Measurements from ENCODE around the gene PLXNA4.
"Not testable (repeated sequence)": the region's sequence is repeated elsewhere in the genome, so short reads cannot be mapped to it uniquely, and the experiment has no call there.

The PLXNA4 gene, protein sequence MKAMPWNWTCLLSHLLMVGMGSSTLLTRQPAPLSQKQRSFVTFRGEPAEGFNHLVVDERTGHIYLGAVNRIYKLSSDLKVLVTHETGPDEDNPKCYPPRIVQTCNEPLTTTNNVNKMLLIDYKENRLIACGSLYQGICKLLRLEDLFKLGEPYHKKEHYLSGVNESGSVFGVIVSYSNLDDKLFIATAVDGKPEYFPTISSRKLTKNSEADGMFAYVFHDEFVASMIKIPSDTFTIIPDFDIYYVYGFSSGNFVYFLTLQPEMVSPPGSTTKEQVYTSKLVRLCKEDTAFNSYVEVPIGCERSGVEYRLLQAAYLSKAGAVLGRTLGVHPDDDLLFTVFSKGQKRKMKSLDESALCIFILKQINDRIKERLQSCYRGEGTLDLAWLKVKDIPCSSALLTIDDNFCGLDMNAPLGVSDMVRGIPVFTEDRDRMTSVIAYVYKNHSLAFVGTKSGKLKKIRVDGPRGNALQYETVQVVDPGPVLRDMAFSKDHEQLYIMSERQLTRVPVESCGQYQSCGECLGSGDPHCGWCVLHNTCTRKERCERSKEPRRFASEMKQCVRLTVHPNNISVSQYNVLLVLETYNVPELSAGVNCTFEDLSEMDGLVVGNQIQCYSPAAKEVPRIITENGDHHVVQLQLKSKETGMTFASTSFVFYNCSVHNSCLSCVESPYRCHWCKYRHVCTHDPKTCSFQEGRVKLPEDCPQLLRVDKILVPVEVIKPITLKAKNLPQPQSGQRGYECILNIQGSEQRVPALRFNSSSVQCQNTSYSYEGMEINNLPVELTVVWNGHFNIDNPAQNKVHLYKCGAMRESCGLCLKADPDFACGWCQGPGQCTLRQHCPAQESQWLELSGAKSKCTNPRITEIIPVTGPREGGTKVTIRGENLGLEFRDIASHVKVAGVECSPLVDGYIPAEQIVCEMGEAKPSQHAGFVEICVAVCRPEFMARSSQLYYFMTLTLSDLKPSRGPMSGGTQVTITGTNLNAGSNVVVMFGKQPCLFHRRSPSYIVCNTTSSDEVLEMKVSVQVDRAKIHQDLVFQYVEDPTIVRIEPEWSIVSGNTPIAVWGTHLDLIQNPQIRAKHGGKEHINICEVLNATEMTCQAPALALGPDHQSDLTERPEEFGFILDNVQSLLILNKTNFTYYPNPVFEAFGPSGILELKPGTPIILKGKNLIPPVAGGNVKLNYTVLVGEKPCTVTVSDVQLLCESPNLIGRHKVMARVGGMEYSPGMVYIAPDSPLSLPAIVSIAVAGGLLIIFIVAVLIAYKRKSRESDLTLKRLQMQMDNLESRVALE (N-terminal part only)

DNA sequence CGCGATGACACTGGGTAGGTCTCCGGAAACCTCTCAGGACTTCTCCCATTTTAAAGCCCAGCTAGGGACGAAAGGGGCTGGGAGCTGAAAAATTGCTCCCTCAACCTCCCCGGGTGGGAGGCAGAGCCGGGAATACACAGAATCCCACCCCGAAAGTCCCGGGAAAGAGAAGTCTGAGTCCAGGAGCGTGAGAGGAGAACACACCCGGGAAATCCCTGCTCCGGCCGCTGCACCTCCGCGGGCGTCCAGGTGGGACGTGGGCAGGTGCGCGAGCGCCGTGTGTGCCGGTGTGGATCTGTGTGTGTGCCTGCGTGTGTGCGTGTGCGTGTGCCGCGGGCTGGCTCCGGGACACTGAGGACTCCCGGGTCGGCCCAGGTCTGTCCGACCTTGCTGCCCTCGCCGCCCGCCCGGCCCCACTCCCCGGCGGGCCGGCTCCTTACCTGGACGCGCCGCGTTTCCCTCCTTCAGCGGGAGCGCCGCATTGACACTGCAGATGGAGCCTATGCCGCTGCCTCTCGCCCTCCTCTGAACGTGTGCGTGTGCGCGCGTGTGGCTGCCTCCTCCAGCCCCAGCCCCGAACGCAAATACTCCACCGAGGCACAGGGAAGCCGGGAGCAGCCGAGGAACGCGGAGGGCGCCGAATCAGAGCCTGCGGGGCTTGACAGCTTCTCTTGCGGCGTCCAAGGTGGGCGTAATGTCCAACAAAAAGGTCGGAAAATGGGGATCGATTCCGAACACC lies at the start of gene PLXNA4:
PLXNA4 (minus strand) TSS at position 489 of the 739 bp plus-strand sequence. CDS start 67,777 bp downstream, outside the sequence.
- FAIRE-seq = no peak

DNA sequence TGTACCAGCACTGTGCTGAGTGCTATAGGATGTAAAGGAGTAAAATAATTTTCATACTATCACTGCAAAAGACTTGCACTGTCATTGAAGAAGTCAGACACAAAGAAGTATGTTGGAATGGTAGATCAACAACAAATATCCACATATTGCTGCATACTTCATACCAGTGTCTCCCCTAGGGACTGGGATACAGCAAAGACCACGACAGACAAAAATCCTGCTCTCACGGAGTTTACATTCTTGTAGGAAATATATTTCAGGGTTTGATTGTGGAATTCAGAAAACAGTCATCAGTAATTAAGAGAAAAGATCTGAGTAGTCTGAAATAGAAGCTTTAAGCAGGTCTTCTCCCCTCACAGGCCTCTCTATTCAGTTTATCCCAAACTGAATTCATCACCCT lies 49.4 kb upstream of the PLXNA4 start:
- FAIRE-seq = no peak

- FAIRE-seq = no peak
Observed at GRCh38 chr7:132622081-132622480, 45.8 kb upstream of the PLXNA4 start.

DNA sequence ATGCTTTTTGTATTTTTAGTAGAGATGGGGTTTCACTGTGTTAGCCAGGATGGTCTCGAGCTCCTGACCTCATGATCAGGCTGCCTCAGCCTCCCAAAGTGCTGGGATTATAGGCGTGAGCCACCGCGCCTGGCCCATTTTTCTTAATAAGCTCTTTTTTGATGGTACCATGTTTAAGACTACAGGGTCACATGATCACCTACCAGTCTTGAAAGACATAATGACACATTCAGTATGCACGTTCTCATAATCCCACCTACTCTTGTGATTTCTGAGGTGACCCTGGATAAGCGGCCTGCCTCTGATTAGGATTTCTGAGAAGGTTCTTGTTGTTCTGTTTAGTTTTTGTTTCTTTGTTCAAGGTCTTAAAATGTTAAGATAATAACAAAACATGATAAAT lies 43.7 kb upstream of the PLXNA4 start:
- FAIRE-seq = no peak

DNA sequence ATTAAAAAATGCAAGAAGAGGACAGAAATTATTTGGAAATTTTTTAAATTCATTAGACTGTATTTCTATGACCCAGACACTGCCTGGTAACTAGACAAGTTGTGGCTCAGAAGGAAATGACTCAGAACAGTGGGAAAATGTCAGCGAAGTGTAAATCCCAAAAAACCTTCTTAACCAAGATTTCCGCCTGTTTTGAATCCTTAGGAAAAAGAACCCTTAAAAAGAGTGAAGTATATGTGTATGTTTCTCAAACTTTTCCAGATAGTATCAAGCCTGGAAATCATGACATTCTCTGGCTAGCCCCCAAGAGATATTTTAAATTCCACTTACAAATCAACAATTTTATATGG lies 42.7 kb upstream of the PLXNA4 start:
- FAIRE-seq = no peak

- no peak for FAIRE-seq
Observed at GRCh38 chr7:132618271-132618955, 42.1 kb upstream of the PLXNA4 start.

DNA sequence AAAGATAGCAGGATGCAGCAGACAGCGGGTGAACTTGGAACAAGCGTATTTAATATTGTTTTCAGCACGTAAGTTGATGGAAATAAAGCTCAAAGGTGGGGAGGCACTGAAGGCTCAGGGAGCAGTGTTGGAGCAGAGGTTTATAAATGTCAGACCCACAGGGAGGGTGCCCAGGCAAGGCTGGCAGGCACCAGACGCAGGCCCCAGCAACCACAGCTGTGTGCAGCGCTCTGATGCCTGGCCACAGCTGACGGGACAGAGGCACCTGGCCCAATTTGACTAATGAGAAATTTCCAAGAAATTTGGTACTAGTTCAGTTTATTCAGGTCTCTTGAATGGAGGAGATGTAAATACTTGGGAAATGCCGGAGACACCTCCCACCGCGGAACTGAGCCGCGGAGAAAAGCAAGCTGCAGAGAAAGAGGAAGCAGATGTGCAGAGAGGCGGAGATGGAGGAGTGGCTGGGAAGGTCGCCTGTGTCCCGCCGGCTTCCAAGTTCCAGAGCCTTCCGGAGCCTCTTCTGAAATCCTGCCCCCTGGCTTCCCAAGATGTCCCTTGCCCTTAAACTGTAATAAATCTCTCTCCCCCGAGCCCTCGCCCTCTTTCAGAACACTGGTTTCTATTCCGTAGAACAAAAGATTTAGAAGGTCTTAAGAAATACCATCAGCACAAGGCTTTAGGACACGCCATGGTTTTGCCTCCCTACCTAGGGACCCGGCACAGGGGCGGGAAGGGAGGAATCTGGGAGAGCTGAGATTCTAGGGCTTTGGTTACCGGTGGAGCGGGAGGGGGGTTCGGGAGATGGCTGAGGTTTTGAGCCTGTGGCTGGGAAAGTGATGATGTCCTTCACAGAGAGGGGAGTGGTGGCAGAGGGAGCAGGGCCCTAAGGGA lies 38.4 kb upstream of the PLXNA4 start:
- FAIRE-seq = no peak

DNA sequence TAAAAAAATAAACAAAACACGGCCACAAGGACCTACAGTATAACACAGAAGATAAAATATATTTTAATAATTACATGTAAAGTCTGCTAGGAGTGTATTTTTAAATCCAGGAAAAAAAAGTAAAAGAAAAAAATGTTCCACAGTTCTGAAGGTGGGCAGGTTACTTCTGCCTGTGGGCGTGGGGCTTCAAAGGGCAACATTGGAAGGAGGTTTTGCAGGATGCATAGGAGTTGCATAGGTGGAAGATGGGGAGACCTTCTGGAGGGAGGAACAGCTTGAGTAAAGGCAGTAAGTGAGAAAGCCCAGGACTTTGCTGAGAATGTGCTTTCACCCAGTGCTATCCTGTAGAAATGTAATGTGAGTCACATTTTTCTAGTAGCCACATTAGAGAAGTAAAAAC lies 37.5 kb upstream of the PLXNA4 start:
- no peak for FAIRE-seq

GRCh38 chr7:132610995-132611394 lies 34.7 kb upstream of the PLXNA4 start:
- FAIRE-seq = no peak

- no peak for FAIRE-seq
Observed at GRCh38 chr7:132609906-132610520, 33.7 kb upstream of the PLXNA4 start.

DNA sequence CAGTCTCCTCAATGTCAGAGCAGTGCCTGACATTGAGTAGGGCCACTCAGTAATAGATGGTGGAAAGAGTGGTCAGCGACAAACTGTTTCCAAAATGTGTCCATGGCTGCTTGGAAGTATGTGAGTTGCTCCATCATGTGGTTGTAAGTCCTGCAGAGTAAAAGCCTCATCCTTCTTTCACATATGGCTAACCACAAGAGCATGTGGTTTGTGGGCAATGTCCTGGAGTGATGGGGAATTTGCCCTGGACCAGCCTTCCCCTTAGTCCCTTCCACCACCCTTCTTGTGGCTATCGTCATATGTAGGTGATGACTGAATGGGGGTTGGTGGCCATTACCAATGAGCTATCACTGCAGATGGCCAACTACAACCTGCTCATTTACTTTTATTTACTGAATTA lies 33.0 kb upstream of the PLXNA4 start:
- FAIRE-seq = no peak

GRCh38 chr7:132608523-132608922 lies 32.3 kb upstream of the PLXNA4 start:
- FAIRE-seq = no peak

DNA sequence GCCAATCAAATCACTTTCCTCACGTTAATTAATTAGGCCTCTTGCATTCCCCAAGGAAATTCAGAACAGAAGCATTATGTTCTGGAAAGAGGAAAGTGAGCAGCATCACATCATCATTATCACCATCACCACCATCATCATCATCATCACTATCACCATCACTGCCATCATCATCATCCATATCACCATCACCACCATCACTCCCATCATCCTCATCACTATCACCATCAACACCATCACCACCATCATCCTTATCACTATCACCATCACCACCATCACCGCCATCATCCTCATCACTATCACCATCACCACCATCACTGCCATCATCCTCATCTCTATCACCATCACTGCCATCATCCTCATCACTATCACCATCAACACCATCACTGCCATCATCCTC lies 31.4 kb upstream of the PLXNA4 start:
- FAIRE-seq = no peak

DNA sequence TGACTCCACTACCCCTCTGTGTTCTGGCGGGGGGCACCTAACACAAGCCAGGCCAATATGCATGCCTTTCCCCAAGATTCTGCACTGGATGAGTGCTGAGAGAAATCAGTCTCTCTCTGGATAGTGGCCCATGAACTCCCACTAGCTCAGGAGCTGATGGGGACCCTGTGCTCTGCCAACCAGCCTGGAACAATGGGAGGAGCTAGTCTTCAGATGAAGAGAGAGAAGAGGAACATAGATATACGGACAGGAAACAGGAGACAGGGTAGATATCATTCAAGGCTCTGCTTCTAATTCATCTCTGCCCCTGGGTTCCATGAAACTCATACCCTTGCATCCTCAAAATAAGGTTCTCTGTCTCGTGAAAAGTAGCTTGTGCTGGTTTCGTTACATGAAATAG lies 27.9 kb upstream of the PLXNA4 start:
- no peak for FAIRE-seq

- no peak for FAIRE-seq
Observed at GRCh38 chr7:132603220-132603833, 27.1 kb upstream of the PLXNA4 start.

GRCh38 chr7:132601783-132602182 lies 25.5 kb upstream of the PLXNA4 start:
- FAIRE-seq = no peak

DNA sequence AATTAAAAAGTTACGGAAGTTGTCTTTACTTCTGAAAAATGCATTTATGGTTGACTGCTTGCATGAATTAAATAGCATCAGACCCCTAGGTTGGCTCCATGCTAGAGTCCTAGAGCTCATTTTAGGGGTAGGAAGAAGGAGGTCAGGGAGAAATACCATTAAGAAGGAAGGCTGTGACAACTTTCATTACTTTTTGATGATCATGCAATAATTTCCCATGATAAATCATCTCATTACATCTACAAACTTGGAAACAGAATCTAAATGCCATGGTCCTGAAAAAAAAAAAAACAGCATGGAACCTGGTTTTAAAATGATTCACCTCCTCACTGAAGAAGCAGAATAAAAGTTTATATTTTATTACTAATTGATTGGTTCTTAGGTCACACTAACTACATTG lies 20.3 kb upstream of the PLXNA4 start:
- FAIRE-seq = no peak

GRCh38 chr7:132594741-132595140 lies 18.5 kb upstream of the PLXNA4 start:
- not testable (repeated sequence) for FAIRE-seq

GRCh38 chr7:132592936-132593335 lies 16.7 kb upstream of the PLXNA4 start:
- FAIRE-seq = no peak
